ENCODE data around the gene CDNF.

DNA sequence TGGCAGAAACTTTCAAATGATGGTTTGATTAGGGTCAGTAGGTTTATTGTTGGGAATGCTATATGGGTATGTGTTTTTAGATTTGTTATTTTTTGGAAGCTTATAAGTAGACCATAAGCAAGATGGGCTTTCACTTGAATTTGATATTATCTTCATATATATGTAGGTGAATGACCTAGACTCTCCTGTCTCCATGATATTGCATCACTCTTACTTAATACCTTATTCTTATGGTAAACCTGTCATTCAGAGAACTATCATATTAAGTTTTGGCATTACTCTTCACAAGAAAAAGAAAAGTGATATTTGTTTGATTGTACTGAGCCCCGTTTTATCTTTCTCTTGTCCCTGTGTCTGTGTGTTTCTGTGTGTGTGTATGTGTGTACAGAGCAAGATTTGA is 17.6 kb upstream of the CDNF start:
- TF ChIP-seq SP1 (IDR thresholded peaks at IDR 0.05) (no peak), HDGF (IDR thresholded peaks at IDR 0.05; ENCODE audit: borderline replicate concordance) (no peak), TARDBP (IDR thresholded peaks at IDR 0.05) (no peak)
